HS-27A (cell line): ENCODE measurements around the gene UPB1.
"Not testable (repeated sequence)": the region's sequence is repeated elsewhere in the genome, so short reads cannot be mapped to it uniquely, and the experiment has no call there.

Experiments used
- DNase-seq: peaks from one replicate; pipeline ENCODE4 v3.0.0-alpha.2; 2012; ENCODE audit warnings: low read depth, missing footprints

UPB1 gene

DNA sequence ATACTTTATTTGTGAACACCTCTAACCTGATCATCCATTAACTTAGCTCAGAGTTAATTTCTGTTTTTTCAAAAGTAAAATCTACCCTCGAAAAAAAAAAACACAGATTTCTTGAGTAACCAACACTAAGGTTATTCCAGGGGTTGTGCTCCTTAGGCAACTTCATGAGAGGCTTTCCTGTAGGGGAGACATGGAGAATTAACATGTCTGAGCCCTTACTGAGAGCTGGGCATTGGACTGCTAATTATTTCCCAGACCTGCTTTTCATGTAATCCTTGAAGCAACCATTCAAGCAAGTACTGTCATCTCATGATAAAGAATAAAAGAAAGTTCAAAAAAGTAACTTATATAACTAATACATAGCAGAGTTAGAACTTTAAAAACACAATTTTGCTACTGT lies 13.5 kb upstream of the UPB1 start:
- DNase-seq, result no peak

DNA sequence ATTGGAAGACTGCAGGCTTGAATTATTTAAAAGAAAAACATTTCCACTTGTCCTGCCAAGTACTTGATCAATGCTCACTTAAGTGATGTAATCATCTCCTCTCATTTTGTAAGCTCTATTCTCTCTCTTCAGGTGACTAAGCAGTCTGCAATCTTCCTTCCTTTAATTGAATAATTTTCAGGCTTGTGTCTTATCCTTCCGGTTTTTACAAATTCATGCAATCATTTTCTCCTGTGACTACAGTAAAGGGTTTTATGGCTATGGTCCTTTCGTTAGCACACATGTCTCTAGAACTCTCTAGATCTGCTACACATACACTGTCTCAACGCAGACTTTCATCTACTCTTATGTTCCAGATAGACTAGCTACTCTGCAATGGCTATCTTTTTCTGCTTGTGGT lies 12.6 kb upstream of the UPB1 start:
- DNase-seq, result no peak

DNA sequence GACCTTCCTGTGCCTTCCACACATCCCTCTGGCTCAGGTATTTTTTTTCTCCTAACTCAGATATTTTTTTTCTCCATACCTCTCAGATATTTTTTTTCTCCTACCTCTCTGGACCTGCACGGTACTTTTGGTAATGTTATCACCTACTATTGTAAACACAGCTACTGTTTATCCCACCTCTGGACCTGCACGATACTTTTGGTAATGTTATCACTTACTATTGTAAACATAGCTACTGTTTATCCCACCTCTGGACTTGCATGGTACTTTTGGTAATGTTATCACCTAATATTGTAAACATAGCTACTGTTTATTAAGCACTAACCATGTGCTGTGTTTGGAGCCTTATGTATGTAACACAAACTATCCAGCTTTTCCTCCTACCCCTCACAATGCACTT lies 12.1 kb upstream of the UPB1 start:
- DNase-seq, result no peak

DNA sequence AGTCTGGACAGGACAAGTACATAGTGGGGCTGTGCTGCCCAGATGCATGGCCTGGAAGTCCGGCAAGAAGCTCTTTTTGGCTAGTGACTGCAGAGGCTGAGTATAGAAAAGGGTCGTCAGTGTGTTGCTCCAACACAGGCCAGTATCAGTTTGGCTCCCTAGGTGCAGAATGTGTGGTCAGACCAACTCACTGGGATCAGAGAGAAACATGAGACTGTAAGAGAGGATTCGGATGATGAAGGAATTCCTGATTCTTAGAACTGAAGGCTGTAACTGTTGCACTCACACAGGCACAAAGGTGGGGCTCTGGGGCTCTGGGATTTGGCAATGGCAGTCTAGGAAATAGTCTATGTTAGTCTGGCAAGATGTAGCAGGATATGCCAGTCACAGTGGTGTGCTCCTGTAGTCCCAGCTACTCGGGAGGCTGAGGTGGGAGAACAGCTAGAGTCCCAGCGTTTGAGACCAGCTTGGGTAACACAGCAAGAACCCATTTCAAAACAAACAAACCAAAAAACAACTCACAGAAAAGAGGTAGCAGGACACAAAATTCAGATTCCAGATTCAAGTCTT lies 11.1 kb upstream of the UPB1 start:
- DNase-seq, result no peak

DNA sequence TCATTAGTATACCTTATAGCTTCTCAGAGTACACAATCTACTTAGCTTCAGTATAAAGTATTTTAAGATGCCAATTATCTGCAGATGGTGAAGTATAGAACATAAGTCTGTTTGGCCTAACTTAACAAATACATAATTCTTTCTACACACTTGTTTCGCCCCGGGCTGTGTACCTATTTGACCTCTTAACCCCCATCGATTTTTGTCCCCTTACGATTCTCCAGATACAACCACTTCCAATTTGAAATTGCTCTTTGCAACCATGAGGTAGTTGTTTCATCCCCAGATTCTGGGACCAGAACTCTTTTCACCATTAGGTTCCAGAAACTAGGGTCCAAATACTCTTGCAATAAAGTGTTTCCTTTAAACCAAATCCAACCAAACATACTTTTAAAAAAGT lies 10.0 kb upstream of the UPB1 start:
- no peak for DNase-seq

DNA sequence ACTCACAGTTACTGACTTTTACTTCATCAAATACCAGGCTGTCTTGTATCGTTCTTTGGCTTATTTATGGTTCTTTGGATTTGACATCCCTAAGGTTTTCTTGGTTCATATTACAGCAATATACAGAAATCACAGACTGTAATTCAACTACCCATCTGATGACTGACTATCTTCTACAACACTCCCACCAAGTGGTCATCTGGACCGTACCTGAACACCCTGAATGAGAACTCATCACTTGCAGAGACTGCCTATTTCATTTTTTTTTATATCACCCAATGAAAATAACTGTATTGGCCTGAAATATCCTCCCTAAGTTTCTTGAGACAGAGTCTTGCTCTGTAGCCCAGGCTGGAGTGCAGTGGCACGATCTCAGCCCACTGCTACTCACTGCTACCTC lies 9.5 kb upstream of the UPB1 start:
- DNase-seq, result no peak

DNA sequence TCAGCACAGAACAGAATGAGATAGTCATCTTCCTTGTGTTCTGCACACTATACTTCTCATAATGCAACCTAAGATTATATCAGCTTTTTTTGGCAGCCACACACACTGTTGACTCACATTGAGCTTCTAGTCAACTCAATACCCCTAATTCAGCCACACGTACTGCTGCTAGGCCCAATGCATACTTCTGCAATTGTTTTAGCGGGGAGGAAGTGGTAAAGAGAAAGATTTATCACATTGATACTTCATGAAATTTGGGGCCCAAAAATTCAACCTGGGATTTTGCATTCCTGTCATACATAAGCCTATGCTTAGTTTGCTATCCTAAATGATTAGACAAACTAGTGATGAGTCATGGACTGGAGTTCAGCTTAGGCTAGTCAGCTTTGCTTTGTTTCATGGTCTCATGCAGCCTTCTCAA lies 8.6 kb upstream of the UPB1 start:
- peak; percentile 74 for DNase-seq

DNA sequence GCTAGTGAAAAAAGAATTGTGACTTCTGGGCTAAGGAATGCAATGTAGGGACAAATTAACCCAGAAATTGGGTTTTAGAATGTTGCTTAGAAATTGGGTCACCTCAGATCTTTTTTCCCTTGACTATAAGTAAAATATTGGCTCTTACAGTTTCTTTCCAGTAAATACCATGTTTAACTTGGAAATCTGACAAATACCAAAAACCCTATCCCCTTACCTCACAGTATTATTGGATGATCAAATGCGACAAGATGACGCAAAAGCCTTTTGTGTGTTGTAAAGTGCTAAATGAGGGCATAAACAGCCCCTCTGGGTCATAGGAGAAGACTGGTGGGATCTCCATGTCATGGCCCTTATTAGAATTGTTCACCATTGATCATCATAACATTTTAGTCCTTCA lies 6.1 kb upstream of the UPB1 start:
- no peak for DNase-seq

DNA sequence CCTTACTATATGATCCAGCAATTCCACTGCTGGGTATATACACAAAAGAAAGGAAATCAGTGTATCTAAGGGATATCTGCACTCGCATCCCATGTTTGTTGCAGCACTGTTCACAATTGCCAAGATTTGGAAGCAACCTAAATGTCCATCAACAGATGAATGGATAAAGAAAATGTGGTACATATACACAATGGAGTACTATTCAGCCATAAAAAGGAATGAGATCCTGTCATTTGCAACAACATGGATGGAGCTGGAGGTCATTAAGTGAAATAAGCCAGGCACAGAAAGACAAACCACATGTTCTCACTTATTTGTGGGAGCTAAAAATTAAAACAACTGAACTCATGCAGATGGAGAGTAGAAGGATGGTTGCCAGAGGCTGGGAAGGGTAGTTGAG lies 5.7 kb upstream of the UPB1 start:
- DNase-seq, result not testable (repeated sequence)

DNA sequence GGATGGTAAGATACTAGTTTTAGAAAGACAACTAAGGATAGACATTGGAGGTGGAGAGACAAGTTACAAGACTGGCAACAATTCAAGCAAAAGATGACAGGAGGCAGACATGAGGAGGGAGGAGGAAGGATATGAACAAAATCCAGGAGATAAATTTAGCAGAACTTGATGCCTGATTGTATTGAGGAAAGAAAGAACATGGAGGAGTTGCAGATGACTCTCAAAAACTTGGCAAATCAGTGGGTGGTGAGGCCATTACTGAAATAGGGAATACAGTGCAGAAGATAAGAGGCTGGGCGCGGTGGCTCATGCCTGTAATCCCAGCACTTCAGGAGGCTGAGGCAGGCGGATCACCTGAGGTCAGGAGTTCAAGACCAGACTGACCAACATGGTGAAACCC lies 2.7 kb upstream of the UPB1 start:
- DNase-seq, result no peak

DNA sequence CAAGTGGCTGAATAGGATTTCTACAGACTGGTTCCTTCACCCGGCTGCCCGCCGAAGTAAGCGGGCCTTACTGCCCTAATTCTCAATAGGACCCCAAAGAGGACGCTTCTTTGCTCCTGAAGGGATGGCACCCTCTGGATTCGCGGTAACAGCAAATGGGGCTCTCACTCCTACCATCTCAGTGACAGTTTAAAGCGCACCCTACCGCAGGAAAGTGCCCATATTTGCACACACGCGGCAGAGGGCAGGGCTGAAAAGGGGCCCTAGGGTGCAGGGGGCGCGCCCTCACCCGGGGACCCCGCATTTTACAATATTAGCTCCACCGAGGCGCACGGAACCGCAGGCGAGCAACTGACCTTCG lies 985 bp upstream of the UPB1 start:
- DNase-seq, result no peak

DNA sequence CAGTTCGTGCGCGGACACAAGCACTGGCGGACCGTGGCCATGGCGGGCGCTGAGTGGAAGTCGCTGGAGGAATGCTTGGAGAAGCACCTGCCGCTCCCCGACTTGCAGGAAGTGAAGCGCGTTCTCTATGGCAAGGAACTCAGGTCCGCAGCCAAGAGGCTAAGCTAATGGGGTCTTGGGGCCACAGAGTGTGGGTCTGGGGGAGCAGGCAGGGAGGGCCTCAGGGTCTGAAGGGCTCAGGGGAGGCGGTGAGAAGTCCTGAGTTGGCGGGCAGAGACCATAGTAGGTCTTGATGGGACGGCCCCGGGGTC lies 188 bp downstream of the UPB1 start:
- DNase-seq, result no peak

DNA sequence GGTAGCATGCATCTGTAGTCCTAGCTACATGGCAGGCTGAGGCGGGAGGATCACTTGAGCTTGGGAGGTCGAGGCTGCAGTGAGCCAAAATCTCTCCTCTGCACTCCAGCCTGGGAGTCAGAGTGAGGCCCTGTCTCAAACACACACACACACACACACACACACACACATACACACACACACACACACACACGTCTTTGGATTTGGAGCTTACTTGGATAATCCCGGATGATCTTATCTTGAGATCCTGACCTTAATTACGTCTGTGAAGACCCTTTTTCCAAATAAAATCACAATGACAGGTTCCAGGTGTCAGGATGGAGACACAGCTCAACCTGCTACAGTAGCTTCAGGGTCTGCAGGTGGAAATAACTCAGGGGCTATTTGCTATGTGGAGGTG lies 1.1 kb downstream of the UPB1 start:
- DNase-seq, result no peak

DNA sequence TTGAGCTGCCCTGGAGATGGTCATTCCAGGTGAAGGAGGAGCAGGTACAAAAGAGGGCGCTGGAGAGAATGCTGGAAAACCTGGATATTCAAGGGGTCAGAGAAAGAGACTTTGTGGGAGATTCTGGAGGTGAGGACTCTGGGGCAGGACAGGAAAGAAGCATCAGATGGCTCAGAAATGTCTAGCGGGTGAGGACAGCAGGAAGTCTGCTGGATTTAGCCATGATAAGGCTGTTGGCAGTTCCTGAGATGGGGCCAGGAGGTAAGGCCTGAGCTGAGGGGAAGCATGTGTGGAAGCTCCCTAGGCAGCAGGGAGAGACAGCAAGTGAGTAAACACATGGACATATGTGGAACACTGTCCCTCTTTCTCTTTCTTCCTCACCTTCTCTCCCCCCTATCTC lies 1.5 kb downstream of the UPB1 start:
- no peak for DNase-seq

DNA sequence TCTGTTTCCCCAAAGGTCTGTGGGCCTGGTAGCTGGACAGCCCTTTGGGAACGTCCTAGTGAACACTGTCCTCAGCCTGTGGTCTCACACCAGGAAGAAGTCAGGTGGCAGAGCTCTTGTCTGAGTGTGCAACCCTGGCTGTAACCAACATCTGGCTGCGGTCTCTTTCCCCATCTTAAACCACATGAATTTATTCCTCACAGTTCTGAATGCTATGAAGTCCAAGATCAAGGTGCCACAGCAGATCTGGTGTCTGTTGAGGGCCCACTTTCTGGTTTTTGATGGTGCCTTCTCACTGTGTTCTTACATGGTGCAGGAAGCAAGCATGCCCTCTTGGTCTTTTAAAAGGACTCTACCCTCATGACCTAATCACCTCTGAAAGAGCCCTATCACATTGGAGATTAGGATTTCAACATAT lies 2.7 kb downstream of the UPB1 start:
- no peak for DNase-seq

DNA sequence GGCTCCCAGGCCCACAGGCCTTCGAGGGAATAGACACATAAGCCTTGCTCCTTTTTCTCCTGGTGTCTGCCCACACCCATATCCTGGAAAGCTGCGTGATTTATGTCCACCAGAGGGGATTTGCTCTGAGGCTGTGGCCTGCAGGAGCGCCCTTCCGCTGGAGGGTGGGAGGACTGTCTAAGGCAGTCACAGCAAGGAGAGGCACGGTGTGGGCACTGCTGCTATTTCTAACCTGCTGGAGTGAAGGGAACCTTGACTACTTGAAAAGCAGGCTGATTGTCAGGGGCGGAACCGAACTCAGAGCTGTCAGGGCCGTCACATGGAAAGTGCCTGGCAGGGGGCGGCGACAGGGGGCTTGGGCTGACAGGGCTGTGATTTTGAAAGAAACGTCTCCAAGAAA lies 3.7 kb downstream of the UPB1 start:
- no peak for DNase-seq

DNA sequence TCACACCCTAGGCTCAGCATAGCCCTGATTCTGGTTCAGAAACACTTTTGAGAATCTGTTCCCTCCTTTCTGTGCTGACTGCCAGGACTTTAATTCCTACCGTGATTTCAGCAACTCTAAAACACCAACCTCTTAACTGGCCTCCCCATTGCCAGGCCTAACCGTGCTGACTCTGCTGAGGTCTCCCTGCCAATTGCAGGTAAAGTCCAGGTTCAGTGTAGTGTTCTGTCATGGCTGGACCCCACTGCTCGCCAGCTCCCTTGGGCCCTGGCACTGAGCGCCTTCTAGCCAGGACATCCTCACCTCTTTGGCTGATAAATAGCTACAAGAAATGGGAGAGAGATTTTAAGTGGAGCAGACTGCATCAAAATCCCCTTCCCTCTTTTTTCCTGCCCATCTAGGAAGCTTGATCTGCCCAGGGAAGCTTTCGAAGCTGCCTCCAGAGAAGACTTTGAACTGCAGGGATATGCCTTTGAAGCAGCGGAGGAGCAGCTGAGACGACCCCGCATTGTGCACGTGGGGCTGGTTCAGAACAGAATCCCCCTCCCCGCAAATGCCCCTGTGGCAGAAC lies 4.7 kb downstream of the UPB1 start:
- DNase-seq, result no peak

DNA sequence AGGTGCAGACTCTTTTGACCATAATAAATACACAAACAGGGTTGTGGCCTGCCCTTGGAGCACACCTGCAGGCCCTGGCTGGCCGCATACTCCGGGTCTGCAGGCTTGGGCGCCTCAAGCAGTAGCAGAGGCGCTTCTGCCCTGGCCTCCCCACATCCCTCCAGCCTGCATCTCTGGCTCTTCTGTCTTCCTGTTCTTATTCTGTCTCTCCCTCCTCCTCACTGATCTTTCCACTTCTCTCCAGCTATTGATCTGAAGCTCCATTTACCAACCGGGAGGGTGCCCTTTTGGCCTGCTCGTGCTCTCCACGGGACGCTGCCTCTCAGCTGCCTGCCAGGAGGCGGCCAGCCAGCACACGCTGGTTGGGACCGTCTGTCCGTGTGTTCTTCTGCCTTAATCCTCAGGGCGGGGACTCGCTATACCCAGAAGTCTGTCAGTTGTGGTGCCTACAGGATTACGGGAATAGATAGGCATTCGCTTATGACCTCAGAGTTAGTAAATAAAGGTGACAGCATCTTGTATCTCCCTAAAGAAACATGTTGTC lies 5.2 kb downstream of the UPB1 start:
- no peak for DNase-seq

DNA sequence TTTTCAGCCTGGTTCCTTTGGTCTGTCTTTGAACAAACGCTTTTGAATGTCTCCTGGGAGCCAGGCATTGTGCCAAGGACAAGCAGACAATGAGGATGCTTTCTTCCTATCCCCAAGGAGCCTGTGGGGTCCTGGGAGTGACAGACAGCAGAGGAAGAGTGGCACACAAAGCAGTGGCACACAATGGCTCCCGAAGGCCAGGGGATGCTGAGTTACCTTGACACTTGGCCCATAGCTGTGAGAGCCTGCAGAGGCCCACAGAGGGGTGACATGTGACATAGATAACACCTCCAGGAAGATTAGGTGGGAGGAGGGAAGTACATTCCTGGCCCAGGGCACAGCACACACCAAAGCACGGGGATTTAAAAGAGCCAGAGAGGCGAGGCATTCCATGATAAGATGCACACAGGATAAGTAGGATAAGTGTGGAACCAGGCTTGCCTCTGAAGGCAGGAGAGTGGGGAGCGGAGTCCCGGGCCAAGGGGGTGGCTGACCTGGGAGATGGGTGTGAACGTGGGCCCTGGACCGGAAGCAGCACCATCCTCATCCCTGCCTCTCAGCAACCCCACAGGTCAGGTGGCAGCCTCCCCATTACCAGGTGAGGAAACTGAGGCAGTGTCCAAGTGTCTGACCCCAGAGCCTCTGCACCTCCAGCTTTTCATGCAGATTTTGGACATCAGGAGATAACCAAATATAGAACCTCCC lies 6.3 kb downstream of the UPB1 start:
- DNase-seq, result no peak

DNA sequence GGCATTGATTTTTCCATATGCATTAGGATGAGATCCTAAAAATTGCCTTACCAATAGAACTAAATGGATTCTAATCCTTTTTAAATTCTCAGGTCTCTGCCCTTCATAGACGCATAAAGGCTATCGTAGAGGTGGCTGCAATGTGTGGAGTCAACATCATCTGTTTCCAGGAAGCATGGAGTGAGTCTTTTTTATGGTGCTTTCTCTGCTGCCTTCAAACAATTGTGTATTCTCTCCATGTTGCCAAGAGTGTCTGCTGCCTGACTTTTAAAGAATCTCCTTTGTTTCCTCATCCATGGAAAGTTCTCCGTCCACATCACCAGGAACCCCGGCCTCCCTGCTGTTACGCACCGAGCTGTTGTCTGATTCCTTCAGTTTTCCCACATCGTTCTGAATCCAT lies 6.9 kb downstream of the UPB1 start:
- no peak for DNase-seq

DNA sequence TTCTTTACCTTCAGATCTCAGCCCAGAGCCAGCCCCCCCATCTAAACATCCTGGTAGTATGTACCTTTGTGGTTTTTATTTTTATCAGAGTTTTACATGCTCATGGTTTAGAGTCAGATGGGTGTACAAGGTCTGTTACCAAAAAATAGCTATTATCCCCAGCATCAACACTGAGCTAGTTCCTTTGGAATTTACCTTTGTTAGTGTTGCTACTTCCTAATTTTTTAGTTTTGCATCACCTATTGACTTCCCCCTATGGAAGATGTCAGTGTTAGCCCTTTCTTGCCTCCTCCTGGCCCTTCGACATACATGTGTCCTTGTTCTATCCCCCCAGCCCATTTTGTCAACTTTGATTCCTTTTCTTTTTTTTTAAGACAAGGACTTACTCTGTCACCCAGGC lies 7.4 kb downstream of the UPB1 start:
- DNase-seq, result no peak

DNA sequence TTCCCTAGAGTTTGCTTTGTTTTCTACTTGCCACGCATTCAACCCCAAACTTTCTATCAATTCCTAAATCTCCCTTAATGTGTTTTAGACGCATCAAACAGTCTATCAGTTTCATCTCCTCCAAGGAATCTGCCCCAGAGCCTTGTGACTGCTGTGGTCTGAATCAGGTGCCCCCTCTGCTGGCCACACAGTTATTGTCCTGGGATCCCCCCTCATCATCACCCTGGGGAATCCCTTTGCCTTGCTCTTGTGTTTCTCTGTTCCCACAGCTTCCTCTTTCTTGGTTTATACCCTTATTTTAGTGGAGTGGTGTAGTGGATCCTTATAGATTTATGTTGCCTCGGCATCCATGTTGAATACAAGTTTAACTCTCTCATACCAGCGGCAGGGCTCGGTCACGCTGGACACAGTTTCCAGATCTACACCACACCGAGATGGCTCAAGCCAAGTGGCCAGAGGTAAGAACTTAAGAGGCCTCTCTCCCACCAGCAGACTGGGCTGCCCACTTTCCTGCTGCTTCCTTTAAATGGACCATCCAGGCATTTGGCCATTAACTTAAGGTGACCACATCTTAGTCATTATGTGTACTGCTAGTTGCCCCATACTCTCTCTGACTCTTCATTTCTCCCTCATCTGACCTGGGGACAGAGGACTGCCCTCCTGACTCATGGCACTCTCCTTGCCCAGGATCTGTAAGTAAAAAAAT lies 8.2 kb downstream of the UPB1 start:
- no peak for DNase-seq

DNA sequence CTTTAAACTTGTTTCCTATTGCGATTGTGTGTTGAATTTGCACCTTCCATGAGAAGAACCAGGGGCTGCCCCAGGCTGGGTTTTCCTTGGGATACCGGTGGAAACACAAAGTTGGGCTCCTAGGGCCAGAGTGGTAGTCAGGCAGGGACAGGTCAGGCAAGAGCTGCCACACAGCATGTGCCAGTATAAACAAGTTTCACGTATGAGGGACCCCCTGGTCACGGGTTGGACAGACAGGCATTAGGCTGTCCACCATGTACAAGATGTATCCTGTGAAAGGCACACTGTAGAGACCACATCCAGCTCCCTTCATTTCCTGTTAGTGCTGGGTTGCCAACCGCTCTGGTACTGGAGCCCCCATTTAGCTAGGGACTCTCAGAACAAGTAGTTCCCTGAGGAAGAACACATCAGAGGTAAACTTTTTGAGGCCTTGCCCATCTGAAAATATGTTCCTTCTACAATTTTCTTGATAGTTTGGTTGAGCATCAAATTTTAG lies 8.8 kb downstream of the UPB1 start:
- no peak for DNase-seq
